IMR-90 (cell line): ENCODE data around the gene RBBP7.

Source experiments
- CTCF ChIP-seq: conservative IDR thresholded peaks from 2 replicates; pipeline ENCODE4 v1.5.1; 2012; ENCODE audit warnings: mild to moderate bottlenecking, low read depth, low read length, improper control_type of control experiment
- ELK1 ChIP-seq: fragments of 150-350 bp; IDR thresholded peaks from 2 replicates; pipeline ENCODE4 v1.6.1; 2016; ENCODE audit warnings: low read depth, mild to moderate bottlenecking, low read length, moderate library complexity, borderline replicate concordance
- FOS ChIP-seq: fragments of 150-350 bp; IDR thresholded peaks from 2 replicates; pipeline ENCODE4 v1.6.1; 2016; ENCODE audit warnings: low read depth, low read length
- MAFK ChIP-seq: IDR thresholded peaks from 2 replicates; pipeline ENCODE4 v1.6.1; 2012; ENCODE audit warnings: low read depth, low read length, improper control_type of control experiment
- MAZ ChIP-seq: IDR thresholded peaks from 2 replicates; pipeline ENCODE4 v1.6.1; 2012; ENCODE audit warnings: low read depth, mild to moderate bottlenecking, low read length, improper control_type of control experiment, moderate library complexity, borderline replicate concordance
- POLR2A ChIP-seq: IDR thresholded peaks from 2 replicates; pipeline ENCODE4 v1.6.1; 2012; ENCODE audit warnings: mild to moderate bottlenecking, low read depth, low read length
- RCOR1 ChIP-seq: IDR thresholded peaks from 2 replicates; pipeline ENCODE4 v1.6.1; 2012; ENCODE audit warnings: mild to moderate bottlenecking, low read length, improper control_type of control experiment; ENCODE audit not compliant: insufficient replicate concordance
- RFX5 ChIP-seq: IDR thresholded peaks from 2 replicates; pipeline ENCODE4 v1.8.0; 2012; ENCODE audit warnings: low read depth, mild to moderate bottlenecking, low read length, moderate library complexity

GRCh38 chrX:16918979-16919378 lies 48.8 kb upstream of the RBBP7 start:
- TF ChIP-seq POLR2A: no peak
- no peak for TF ChIP-seq CTCF
- no peak for TF ChIP-seq RCOR1
- TF ChIP-seq MAZ: no peak
- no peak for TF ChIP-seq RFX5
- TF ChIP-seq ELK1: no peak
- no peak for TF ChIP-seq FOS
- TF ChIP-seq MAFK: peak; percentile 59
